ENCODE data around the gene NDE1.
"Not testable (repeated sequence)": the region's sequence is repeated elsewhere in the genome, so short reads cannot be mapped to it uniquely, and the experiment has no call there.

The NDE1 gene, protein sequence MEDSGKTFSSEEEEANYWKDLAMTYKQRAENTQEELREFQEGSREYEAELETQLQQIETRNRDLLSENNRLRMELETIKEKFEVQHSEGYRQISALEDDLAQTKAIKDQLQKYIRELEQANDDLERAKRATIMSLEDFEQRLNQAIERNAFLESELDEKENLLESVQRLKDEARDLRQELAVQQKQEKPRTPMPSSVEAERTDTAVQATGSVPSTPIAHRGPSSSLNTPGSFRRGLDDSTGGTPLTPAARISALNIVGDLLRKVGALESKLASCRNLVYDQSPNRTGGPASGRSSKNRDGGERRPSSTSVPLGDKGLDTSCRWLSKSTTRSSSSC

DNA sequence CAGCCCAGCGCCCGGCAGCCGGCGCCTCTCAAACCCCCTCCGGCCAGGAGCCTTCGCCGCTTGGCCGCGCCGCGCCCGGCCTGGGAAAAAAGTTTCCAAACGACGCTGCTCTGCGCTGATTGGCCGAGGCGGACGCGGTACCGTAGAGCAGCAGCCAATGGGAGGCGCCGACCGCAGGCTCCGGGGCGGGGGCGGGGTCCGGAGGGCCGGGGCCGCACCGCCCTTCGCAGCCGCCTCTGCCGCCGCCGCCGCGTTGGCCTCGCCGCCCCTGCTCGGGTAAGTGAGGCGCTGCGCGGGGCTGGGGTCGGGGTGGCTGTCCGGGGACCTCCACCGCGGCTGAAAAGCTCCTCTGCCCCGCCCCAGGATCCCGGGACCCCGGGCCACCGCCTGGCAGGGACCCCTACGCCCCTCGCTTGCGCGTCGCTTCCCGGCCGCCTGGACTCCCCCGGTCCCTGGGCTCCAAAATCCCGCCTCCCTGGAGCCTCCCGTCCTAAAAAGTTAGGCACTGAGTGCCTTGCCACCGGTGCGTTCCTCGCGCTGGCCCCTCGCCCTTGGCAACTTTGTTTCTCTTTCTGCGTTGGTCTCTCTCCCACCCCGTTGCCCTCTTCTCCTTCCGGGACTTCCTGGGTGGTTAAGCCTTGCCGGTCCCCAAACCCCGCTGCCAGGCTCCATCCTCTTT lies at the start of gene NDE1:
Gene NDE1, plus strand, starts transcription at position 227 of the 679 bp plus-strand sequence. CDS start 14,534 bp downstream, outside the sequence.
- DNase-seq (ENCODE audit: low read depth in 2 of 2), result peak; percentile 87 to 88

- DNase-seq (ENCODE audit: low read depth in 2 of 2), result no peak
These were observed 48.7 kb upstream of the NDE1 start for GRCh38 chr16:15601212-15601879.

GRCh38 chr16:15602285-15603044 lies 47.6 kb upstream of the NDE1 start:
- no peak for DNase-seq (ENCODE audit: low read depth in 2 of 2)

DNA sequence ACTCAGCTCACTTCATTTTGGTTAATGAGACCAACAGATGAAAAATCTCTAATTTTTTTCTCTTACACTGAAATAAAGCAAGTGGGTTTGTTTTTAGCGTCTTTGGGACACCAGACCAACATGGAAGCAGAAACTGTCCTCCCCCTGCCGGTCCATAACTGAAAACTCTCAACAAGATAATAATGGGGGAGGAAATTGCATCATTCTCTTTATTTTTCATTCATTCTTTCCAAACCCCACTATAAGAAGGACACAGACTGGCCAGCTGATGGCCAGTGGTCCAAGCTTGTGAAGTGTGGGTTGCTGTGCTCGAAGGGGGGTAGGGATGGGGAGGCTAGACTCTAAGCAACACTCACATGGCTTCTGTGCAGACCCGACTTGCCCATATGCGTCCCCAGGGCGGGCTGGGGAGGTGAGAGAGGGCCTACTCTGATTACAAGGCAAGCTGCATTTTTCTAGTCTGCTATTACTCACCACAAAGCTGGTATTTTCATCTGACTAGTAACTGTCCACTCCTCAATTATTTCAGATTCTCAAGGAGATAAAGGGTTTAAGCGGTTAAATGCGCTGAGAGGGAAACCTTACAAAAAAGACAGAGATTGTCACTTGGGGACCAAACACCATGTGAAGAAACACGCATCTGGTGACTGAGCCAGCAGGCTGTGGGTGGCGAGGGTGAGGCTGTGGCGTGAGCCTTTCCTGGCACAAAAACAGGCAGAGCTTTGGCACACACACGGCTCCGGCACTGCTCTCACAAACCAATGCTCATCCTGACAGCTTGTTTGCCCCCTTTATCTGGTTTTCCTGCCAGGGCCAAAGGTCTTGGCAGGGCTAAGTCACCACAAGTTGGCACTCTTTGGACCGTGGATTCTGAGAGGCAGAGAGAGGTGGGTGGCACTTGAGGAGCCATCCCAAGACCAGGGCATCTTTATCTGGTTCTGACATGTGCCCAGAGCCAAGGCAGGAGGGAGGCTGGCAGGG lies 45.3 kb upstream of the NDE1 start:
- DNase-seq (ENCODE audit: low read depth in 2 of 2), result no peak

- DNase-seq (ENCODE audit: low read depth in 2 of 2), result no peak
These were observed 44.1 kb upstream of the NDE1 start for GRCh38 chr16:15605839-15606517.

DNA sequence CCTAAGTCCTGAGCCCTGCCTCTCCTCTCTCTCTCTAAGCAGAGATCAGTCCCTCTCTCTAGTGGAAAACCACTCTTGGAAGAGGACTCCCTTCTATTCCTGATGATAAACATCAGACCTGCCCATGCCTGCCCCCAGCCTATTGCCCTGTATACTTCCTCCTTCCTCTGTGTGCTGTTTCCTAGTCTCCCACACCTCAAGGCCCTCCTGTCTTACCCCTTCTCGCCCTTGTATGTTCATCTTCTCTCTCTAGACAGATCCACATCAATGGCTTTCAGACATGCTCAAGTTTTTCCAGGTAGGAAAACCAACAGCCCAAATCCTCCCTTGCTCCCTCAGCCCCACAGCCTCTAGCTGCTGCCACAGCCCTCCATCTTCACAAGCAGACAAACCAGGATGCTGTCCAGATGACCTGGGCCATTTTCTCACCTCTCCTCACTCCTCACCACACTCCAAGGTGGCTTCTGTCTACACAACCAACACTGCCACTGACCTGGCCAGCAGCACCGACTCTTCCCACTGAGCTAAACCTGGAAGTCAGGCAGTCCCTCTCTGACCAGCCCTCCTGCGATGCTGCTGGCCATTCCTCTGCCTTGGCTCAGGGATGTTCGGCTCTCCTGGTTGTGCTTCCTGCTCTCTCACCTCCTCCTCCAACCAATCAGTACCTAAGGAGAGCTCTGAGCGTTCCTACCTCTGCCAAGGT lies 43.4 kb upstream of the NDE1 start:
- no peak for DNase-seq (ENCODE audit: low read depth in 2 of 2)

- not testable (repeated sequence) for DNase-seq (ENCODE audit: low read depth in 2 of 2)
These were observed 42.8 kb upstream of the NDE1 start for GRCh38 chr16:15607221-15607699.

DNA sequence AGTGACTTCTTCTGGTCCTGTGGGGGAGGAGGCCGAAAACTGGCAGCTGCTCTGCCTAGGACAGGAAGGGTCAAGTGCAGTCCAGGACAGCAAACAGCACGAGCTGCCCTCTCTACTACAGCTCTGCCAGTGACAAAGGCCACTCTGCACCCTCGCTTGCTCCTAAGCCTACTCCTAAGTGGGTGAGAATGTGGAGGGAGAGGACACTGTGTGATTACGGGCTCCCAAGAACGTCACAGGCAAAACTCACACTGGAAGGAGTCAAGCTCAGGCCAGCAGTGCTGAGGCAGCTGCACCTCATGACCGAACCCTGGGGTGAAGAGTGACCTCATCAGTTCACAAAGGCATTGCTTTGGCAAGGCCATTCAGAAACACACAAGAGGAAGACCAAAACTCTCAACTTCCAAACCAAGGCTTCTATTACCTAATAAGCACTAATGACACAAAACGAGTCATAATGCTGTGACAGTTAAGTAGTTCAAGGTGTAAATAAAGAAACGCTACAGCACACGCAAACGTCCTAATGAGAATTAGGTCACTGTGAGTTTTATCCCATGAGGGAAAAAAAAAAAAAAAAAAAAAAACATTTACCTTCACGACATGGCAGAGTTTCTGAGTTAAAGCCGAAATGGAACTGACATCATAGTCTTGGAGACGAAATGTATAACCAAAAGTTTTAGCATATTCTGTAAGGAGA lies 42.2 kb upstream of the NDE1 start:
- no peak for DNase-seq (ENCODE audit: low read depth in 2 of 2)

GRCh38 chr16:15608398-15609285 lies 41.4 kb upstream of the NDE1 start:
- DNase-seq (ENCODE audit: low read depth in 2 of 2), result no peak

DNA sequence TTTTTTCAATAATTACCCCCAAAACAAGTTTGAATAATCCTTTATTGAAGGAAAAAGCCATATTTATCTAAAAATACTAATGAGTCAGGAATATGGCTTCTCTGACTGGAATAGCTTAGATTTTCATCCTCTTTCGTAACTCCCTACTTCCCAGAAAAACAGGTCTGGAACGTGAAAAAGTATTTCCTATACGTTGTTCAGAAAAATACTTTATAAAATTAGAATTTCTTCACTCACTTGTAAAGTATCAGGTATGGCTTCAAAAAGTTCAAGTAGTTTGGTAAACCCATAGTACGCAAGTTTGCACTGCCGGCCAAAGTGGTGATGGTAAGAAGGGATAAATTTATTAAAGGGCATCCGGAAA lies 40.8 kb upstream of the NDE1 start:
- no peak for DNase-seq (ENCODE audit: low read depth in 2 of 2)

DNA sequence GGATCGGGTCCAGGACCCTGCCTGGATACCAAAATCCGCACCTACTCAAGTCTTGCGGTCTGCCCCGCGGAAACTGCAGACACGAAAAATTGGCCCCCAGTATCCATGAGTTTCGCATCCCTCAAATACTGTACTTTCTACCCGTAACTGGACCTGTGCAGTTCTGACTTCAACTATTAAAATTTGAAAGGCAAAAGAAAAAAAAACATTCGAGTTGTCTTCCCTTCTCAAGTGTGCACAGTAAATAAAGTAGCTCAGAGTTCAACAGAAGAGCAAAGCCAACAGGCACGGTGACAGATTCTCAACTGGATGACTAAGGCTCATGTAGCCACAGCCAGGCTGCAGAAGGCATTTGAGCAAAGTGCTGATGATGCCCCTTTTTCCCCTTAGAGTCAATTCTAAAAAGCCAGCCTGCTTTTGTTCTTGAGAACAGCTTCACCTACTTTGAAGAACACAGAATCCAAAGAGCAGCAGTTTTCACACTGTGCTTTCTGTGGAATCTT lies 39.6 kb upstream of the NDE1 start:
- DNase-seq (ENCODE audit: low read depth in 2 of 2), result no peak

GRCh38 chr16:15611610-15612009 lies 38.4 kb upstream of the NDE1 start:
- DNase-seq (ENCODE audit: low read depth in 2 of 2), result no peak

DNA sequence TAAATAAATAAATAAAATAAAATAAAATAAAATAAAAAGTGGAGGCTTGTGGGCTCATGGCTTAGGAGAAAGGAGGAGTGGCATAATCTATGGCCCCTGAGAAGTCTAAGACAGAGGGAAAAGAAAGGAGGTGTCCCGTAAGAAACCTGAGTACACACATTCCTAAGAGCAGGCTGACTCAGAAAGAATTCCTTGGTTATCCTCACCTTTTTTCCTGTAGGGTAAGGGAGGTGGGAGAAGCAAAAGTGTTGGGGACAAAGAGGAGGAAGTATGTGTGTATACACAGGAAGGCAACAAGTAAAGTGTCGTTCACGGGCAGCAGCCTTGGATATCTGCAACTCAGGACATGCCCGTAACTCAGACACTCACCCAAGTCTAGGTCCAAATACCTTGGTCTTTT lies 36.4 kb upstream of the NDE1 start:
- DNase-seq (ENCODE audit: low read depth in 2 of 2), result no peak

GRCh38 chr16:15616012-15616411 lies 34.0 kb upstream of the NDE1 start:
- no peak for DNase-seq (ENCODE audit: low read depth in 2 of 2)

- DNase-seq (ENCODE audit: low read depth in 2 of 2), result no peak
These were observed 33.4 kb upstream of the NDE1 start for GRCh38 chr16:15616475-15617165.

DNA sequence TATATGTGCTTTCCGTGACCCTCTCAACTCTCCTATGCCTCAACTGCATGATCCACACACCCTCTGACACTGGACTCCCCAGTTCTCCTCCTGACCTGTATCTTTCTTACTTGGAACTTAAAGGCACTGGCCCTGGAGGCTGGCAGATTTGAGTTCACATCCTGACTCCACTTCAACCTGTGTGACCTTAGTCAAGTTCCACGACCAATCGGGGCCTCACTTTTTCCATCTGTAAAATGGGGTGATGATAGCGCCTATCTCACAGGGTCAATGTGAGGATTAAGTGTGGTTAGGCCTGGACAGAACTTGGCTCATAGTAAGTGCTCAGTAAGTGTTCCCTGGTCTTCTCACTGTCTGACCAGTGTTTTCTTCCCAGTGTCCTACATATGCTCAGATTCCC lies 32.1 kb upstream of the NDE1 start:
- no peak for DNase-seq (ENCODE audit: low read depth in 2 of 2)

DNA sequence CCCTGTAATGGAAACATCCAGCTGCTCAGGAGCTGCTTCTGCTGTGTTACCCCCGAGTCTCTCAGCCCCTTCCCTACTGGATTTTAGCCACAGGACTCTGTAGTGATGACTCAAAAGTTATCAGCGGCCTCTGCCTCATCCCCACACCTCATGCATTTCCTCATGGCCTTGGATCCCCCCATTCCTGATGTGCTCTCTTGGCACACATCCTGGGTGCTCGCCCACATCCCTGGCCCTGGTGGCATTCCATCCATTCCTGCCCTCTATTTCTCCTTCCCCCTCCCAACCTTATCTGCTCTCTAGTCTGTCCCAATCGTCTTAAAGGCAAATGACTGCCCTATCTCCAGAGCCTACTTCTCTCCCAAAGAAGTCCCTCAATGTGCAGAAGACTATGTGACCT lies 31.7 kb upstream of the NDE1 start:
- no peak for DNase-seq (ENCODE audit: low read depth in 2 of 2)
